ENCODE measurements around the gene TEX14.

The TEX14 gene

GRCh38 chr17:58517378-58517927 lies 174.4 kb downstream of the TEX14 start:
- no peak for DNase-seq

GRCh38 chr17:58516644-58517377 lies 175.0 kb downstream of the TEX14 start:
- DNase-seq = no peak

GRCh38 chr17:58515286-58515685 lies 176.6 kb downstream of the TEX14 start:
- DNase-seq = no peak

- DNase-seq = no peak
Measured at GRCh38 chr17:58514770-58515157, 177.1 kb downstream of the TEX14 start.

- DNase-seq = peak; percentile 78 to 79
Measured at GRCh38 chr17:58513965-58514769, 177.7 kb downstream of the TEX14 start, which contains the start of gene MTMR4. TSS of gene MTMR4 (minus strand) at chr17:58514638. CDS start at chr17:58514407, 231 bp downstream.

GRCh38 chr17:58513267-58513964 lies 178.4 kb downstream of the TEX14 start:
- peak; percentile 30 to 40 for DNase-seq

GRCh38 chr17:58510075-58510474 lies 181.8 kb downstream of the TEX14 start:
- no peak for DNase-seq

- no peak for DNase-seq
Measured at GRCh38 chr17:58508341-58509067, 183.3 kb downstream of the TEX14 start.

- no peak for DNase-seq
Measured at GRCh38 chr17:58507123-58507634, 184.7 kb downstream of the TEX14 start.
